Peyer's patch (tissue), 4 donors: Measurements from ENCODE around the gene GLTPD2. TPM values are rescaled to one million over a fixed set of nuclear protein-coding genes. Genes with fewer than 3 reads are reported as not detected.

Experiments
- DNase-seq, 3 donors: peaks; one replicate each; pipeline ENCODE4 v3.0.0-alpha.2; 2017 to 2019
- H3K27ac ChIP-seq, 4 donors: fragments of 200-600 bp; sonication (generic); one replicate each; pipeline ENCODE4 v1.5.1; 2016 to 2019
- H3K27me3 ChIP-seq, 2 donors: fragments of 200-600 bp; sonication (generic); one replicate each; pipeline ENCODE4 v1.5.1; 2019
- H3K36me3 ChIP-seq, 3 donors: fragments of 200-600 bp; sonication (generic); one replicate each; pipeline ENCODE4 v1.5.1; 2016 to 2019
- H3K4me1 ChIP-seq, 4 donors: fragments of 200-600 bp; sonication (generic); one replicate each; pipeline ENCODE4 v1.5.1; 2016 to 2019
- H3K4me3 ChIP-seq, 4 donors: fragments of 200-600 bp; sonication (generic); 1 replicate in 3 of 4; 2 replicates in 1 of 4; pipeline ENCODE4 v1.5.1; 2016 to 2019; ENCODE audit warnings: mild to moderate bottlenecking in 1 of 4
- H3K9me3 ChIP-seq, 4 donors: fragments of 200-600 bp; sonication (generic); one replicate each; pipeline ENCODE4 v1.5.1; 2016 to 2019; ENCODE audit warnings: mild to moderate bottlenecking in 1 of 4
- POLR2A ChIP-seq, 2 donors: fragments of 450-650 bp; IDR thresholded peaks; one replicate each; pipeline ENCODE4 v1.5.1; 2017; ENCODE audit warnings: antibody characterized with exemption in 2 of 2, mild to moderate bottlenecking in 2 of 2, moderate library complexity in 2 of 2
- total RNA-seq, 4 donors: library from RNA; depleted of rRNA; stranded (reverse); fragments of >200 nt; gene quantifications; one replicate each; pipeline ENCODE4 v1.1.0, GENCODE V29; 2016
- TF ChIP-seq, protein P1 (sequence below), 6 experiments: fragments of 450-650 bp in 4 of 6; fragments of 200-600 bp in 2 of 6; sonication (generic) in 1 of 6; IDR thresholded peaks; one replicate each; pipeline ENCODE4 v1.5.1; 2017 to 2019; ENCODE audit warnings: antibody characterized with exemption in 6 of 6, mild to moderate bottlenecking in 3 of 6, moderate library complexity in 1 of 6

GLTPD2 gene
- total RNA-seq, 4 donors from 2014 or later: 5.4 to 28.2 (median 23.6) TPM; not detected in 1

GRCh38 chr17:4839221-4839620, 50.5 kb downstream of the GLTPD2 start:
- Histone ChIP-seq H3K27ac (no peak overlapping the region), H3K9me3 (no peaks in the 10 kb centered on the region), H3K36me3 (peaks cover 0 to 5% (median 0%) of the 10 kb centered on the region in 3 donors), H3K4me1 (peaks cover 4 to 40% (median 7%) of the 10 kb centered on the region in 4 donors), H3K4me3 (no peak overlapping the region), H3K27me3 (no peaks in the 10 kb centered on the region)
- no peak for DNase-seq
- TF ChIP-seq, protein P1, sequence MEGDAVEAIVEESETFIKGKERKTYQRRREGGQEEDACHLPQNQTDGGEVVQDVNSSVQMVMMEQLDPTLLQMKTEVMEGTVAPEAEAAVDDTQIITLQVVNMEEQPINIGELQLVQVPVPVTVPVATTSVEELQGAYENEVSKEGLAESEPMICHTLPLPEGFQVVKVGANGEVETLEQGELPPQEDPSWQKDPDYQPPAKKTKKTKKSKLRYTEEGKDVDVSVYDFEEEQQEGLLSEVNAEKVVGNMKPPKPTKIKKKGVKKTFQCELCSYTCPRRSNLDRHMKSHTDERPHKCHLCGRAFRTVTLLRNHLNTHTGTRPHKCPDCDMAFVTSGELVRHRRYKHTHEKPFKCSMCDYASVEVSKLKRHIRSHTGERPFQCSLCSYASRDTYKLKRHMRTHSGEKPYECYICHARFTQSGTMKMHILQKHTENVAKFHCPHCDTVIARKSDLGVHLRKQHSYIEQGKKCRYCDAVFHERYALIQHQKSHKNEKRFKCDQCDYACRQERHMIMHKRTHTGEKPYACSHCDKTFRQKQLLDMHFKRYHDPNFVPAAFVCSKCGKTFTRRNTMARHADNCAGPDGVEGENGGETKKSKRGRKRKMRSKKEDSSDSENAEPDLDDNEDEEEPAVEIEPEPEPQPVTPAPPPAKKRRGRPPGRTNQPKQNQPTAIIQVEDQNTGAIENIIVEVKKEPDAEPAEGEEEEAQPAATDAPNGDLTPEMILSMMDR (IDR thresholded peaks at IDR 0.05): no peak
- no peak for TF ChIP-seq POLR2A (IDR thresholded peaks at IDR 0.05)

Other genes starting within 250 kb of the GLTPD2 start
- 100 to 1,000 TPM in 2 of 4 donors, 10 to 100 TPM in 2; 27.1 to 244 (median 91.2) TPM for gene MYBBP1A, start 233.6 kb upstream of the GLTPD2 start, total RNA-seq
- gene GGT6, start 228.4 kb upstream of the GLTPD2 start, total RNA-seq: 100 to 1,000 TPM in 2 of 4 donors, 10 to 100 TPM in 2; 26.4 to 199 (median 119) TPM
- gene SMTNL2, start 204.4 kb upstream of the GLTPD2 start, total RNA-seq: 1 to 10 TPM in 1 of 4 donors, not detected in 3; 1.2 TPM
- not detected for gene ALOX15, start 147.3 kb upstream of the GLTPD2 start, total RNA-seq
- gene PELP1, start 84.8 kb upstream of the GLTPD2 start, total RNA-seq: 10 to 100 TPM; 21.2 to 34.9 (median 31.4) TPM
- 100 to 1,000 TPM in 1 of 4 donors, 10 to 100 TPM in 3; 59.2 to 163 (median 73.8) TPM for gene ARRB2, start 78.3 kb upstream of the GLTPD2 start, total RNA-seq
- 10 to 100 TPM; 32.1 to 44.6 (median 41.8) TPM for gene MED11, start 57.5 kb upstream of the GLTPD2 start, total RNA-seq
- gene ZMYND15, start 49.1 kb upstream of the GLTPD2 start, total RNA-seq: 1 to 10 TPM in 3 of 4 donors, not detected in 1; 2.1 to 5.6 (median 4.0) TPM
- gene CXCL16, start 49.0 kb upstream of the GLTPD2 start, total RNA-seq: 10 to 100 TPM; 24.8 to 33.1 (median 28.0) TPM
- 100 to 1,000 TPM in 2 of 4 donors, 10 to 100 TPM in 1, not detected in 1; 75.3 to 171 (median 163) TPM for gene TM4SF5, start 17.1 kb upstream of the GLTPD2 start, total RNA-seq
- 1 to 10 TPM in 1 of 4 donors, not detected in 3; 3.8 TPM for gene VMO1, start 2.6 kb upstream of the GLTPD2 start, total RNA-seq
- gene PSMB6, start 7.2 kb downstream of the GLTPD2 start, total RNA-seq: 100 to 1,000 TPM in 2 of 4 donors, 10 to 100 TPM in 2; 51.4 to 155 (median 107) TPM
- 10 to 100 TPM; 14.4 to 33.8 (median 26.6) TPM for gene PLD2, start 18.2 kb downstream of the GLTPD2 start, total RNA-seq
- gene MINK1, start 44.4 kb downstream of the GLTPD2 start, total RNA-seq: 100 to 1,000 TPM; 111 to 278 (median 223) TPM
- gene C17orf107, start 110.6 kb downstream of the GLTPD2 start, total RNA-seq: 1 to 10 TPM in 2 of 4 donors, under 1 TPM in 2; 0.66 to 5.0 (median 1.5) TPM
- gene CHRNE, start 114.1 kb downstream of the GLTPD2 start, total RNA-seq: not detected
- not detected for gene GP1BA, start 143.3 kb downstream of the GLTPD2 start, total RNA-seq
- gene SLC25A11, start 151.1 kb downstream of the GLTPD2 start, total RNA-seq: 10 to 100 TPM; 30.5 to 84.1 (median 60.4) TPM
- gene RNF167, start 151.3 kb downstream of the GLTPD2 start, total RNA-seq: 10 to 100 TPM; 57.8 to 92.1 (median 78.9) TPM
- gene PFN1, start 159.6 kb downstream of the GLTPD2 start, total RNA-seq: 1,000 to 10,000 TPM in 1 of 4 donors, 100 to 1,000 TPM in 3; 530 to 1,064 (median 855) TPM
- 10 to 100 TPM in 3 of 4 donors, 1 to 10 TPM in 1; 7.4 to 27.7 (median 20.6) TPM for gene ENO3, start 162.2 kb downstream of the GLTPD2 start, total RNA-seq
- gene SPAG7, start 178.9 kb downstream of the GLTPD2 start, total RNA-seq: 10 to 100 TPM; 34.2 to 85.0 (median 48.9) TPM
- 100 to 1,000 TPM in 1 of 4 donors, 10 to 100 TPM in 3; 42.4 to 124 (median 88.7) TPM for gene CAMTA2, start 198.7 kb downstream of the GLTPD2 start, total RNA-seq
- gene INCA1, start 208.6 kb downstream of the GLTPD2 start, total RNA-seq: 1 to 10 TPM in 1 of 4 donors, not detected in 3; 2.4 TPM
- gene KIF1C, start 209.0 kb downstream of the GLTPD2 start, total RNA-seq: 100 to 1,000 TPM in 3 of 4 donors, 10 to 100 TPM in 1; 91.4 to 141 (median 116) TPM
- 10 to 100 TPM in 3 of 4 donors, not detected in 1; 12.9 to 50.8 (median 45.3) TPM for gene SLC52A1, start 246.5 kb downstream of the GLTPD2 start, total RNA-seq